ENCODE results near the gene GAS2L2.

GRCh38 chr17:35793257-35793656 lies 40.2 kb upstream of the GAS2L2 start:
- no peak for TF ChIP-seq POLR2A (IDR thresholded peaks at IDR 0.05)
- no peak for TF ChIP-seq CTCF (IDR thresholded peaks at IDR 0.05)
- TF ChIP-seq POLR2AphosphoS5 (IDR thresholded peaks at IDR 0.05) = no peak

Measured in breast epithelium (tissue), 3 donors.